Measurements from ENCODE around the gene OXT.

DNA sequence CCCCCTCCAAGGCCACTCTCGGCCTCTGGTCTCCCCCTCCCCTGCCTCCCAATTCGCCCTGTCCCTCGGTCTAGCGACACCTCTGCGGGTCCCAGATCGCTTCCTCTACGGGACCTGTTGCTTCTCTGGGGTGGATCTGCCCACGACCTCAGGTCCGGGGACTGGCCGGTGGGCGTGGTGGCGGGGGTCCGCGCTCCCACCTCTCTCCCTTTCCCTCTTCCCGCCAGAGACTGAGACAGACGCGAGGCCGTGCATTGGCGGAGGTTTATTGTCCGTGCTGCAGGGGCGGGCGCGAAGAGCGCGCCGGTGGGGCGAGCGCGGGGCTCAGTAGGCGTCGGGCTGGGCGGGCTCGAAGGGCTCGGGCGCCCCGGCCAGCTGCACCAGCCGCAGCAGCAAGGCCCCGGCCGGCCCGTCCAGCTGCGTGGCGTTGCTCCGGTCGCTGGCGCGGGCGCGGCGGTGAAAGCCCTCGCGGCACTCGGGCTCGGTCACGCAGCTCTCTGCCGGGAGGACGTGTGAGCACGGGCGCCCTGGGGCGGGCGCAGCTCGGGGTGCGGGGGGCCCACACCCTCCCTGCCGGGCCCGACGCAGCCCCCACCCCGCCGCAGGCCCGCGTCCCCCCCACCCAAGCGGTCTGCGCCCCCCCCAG is 11.0 kb downstream of the OXT start:
- TF ChIP-seq NFIC (IDR thresholded peaks at IDR 0.05): no peak
- TF ChIP-seq, protein P1, sequence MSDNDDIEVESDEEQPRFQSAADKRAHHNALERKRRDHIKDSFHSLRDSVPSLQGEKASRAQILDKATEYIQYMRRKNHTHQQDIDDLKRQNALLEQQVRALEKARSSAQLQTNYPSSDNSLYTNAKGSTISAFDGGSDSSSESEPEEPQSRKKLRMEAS (IDR thresholded peaks at IDR 0.05): no peak
- TF ChIP-seq TCF12 (IDR thresholded peaks at IDR 0.05; ENCODE audit: low read depth): no peak
- no peak for TF ChIP-seq USF1 (IDR thresholded peaks at IDR 0.05)
- no peak for TF ChIP-seq EP300 (IDR thresholded peaks at IDR 0.05; ENCODE audit: borderline replicate concordance)
- no peak for TF ChIP-seq EGR1 (IDR thresholded peaks at IDR 0.05)
- no peak for TF ChIP-seq RAD21 (IDR thresholded peaks at IDR 0.05; ENCODE audit: low read depth)
- no peak for TF ChIP-seq YY1 (IDR thresholded peaks at IDR 0.05; ENCODE audit: low read depth)
- no peak for TF ChIP-seq TAF1 (IDR thresholded peaks at IDR 0.05; ENCODE audit: low read depth)
- no peak for TF ChIP-seq FOXM1 (IDR thresholded peaks at IDR 0.05; ENCODE audit: borderline replicate concordance, low read depth)
- no peak for TF ChIP-seq CREB1 (IDR thresholded peaks at IDR 0.05; ENCODE audit: low read depth)
- TF ChIP-seq, protein P2, sequence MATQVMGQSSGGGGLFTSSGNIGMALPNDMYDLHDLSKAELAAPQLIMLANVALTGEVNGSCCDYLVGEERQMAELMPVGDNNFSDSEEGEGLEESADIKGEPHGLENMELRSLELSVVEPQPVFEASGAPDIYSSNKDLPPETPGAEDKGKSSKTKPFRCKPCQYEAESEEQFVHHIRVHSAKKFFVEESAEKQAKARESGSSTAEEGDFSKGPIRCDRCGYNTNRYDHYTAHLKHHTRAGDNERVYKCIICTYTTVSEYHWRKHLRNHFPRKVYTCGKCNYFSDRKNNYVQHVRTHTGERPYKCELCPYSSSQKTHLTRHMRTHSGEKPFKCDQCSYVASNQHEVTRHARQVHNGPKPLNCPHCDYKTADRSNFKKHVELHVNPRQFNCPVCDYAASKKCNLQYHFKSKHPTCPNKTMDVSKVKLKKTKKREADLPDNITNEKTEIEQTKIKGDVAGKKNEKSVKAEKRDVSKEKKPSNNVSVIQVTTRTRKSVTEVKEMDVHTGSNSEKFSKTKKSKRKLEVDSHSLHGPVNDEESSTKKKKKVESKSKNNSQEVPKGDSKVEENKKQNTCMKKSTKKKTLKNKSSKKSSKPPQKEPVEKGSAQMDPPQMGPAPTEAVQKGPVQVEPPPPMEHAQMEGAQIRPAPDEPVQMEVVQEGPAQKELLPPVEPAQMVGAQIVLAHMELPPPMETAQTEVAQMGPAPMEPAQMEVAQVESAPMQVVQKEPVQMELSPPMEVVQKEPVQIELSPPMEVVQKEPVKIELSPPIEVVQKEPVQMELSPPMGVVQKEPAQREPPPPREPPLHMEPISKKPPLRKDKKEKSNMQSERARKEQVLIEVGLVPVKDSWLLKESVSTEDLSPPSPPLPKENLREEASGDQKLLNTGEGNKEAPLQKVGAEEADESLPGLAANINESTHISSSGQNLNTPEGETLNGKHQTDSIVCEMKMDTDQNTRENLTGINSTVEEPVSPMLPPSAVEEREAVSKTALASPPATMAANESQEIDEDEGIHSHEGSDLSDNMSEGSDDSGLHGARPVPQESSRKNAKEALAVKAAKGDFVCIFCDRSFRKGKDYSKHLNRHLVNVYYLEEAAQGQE (IDR thresholded peaks at IDR 0.05; ENCODE audit: low read depth): no peak
- no peak for TF ChIP-seq CEBPB (IDR thresholded peaks at IDR 0.05)
- TF ChIP-seq TEAD4 (IDR thresholded peaks at IDR 0.05): no peak

All from Ishikawa (cell line).